Stimulated activated CD8-positive, alpha-beta memory T cell treated with anti-CD3 and anti-CD28 coated beads, Interleukin-7, amount 100 ng/mL, for 24 hours (primary cell): Measurements from ENCODE around the gene ADIRF.
"Not testable (repeated sequence)": the region's sequence is repeated elsewhere in the genome, so short reads cannot be mapped to it uniquely, and the experiment has no call there.

Source experiments
- DNase-seq: peaks from one replicate; pipeline ENCODE4 v3.0.0-alpha.2; 2020; ENCODE audit warnings: low read depth

ADIRF gene

DNA sequence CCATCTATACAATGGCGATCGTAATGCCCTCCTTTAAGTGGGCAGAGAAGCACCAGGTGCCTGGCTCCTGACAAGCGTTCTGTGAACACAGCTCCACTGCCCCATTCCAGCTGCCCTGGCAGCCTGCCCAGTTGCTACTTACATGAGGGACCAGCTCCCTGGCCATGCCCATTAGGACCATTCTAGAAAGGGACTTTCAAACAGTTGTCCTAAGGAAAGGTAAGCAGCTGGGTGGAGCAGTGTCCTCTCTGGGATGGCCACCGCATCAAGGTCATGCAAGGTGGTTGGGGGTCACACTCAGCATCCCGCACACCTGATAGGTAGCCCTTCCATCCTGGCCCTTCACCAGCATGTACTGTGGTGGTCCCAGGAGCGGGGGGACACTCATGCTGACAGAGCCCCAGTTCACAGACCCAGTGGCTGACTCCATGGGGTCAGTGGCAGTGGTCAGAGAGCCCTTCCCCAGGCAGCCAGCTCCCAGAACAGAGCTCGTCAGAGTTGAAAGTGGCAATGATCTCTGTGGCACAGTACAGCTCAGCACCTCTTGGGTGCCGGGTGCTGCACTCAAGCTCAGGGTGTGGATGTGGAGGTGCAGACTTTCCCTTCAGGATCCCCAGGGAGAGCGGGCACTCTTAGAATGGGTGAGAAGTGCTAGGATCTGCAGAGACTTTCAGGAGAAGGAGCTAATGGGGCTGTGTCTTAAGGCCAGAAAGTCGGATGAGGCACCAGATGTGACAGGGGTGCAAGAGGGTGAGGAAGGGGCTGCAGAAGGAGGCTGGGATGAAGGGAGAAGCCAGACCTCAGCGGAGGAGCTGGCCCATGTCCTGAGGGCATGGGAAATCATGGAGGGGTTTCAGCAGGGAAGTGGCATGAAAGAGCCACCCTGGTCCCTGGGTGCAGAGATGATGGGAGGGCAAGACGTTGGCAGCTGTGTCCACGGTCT is 21.8 kb upstream of the ADIRF start:
- no peak for DNase-seq

DNA sequence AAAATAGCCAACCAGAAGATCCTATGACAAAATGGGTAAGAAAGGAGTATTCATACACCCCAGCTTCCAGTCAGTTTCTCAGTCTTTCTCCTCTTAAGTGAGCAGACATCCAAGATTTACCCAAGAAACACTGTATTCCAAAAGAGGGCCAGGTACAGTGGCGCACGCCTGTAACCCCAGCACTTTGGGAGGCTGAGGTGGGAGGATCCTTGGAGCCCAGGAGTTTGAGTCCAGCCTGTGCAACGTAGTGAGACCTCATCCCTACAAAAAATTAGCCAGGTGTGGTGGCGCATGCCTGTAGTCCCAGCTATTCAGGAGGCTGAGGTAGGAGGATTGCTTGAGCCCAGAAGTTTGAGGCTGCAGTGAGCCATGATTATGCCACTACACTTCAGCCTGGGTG is 20.5 kb upstream of the ADIRF start:
- not testable (repeated sequence) for DNase-seq

DNA sequence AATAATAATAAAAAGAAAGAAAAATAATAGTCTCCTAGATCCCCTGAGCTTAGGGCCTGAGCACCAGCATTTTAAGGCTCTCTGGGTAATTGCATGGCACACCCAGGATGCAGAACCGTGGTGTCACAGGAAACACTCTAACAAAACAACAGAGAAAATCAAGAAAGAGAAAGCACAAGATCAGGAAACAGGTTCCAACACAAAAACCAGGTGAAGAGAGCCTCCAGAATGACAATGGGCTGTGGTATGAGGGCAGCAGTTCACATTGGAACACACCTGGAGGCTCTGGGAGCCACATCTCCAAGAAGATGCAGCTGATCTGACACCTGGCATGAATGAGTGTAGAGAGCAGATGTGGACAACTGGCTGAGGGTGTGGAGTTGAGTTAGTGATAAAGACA is 17.9 kb upstream of the ADIRF start:
- no peak for DNase-seq

DNA sequence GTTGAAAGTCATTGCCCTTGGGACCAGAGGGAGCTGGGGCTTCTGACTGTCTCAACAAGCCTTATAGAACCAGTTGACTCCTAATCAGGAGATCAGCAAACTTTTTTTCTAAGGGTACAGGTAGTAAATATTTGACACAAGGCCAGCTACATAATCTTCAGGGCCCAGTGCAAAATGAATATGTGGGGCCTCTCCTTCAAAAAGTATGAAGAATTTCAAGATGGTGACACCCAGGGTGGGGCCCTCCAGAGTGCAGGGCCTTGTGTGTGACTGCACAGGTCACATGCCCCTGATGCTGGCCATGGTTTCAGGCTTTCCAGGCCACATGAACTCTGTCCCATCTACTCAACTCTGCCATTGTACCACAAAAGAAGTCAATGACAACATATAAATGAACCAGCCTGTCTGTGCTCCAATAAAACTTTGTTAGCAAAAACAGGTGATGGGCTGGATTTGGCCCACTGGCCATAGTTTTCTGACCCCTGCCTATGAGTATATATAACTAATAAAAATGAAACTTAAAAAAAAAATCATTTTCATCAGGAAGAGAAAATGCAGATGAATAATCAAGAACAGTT is 17.0 kb upstream of the ADIRF start:
- no peak for DNase-seq

DNA sequence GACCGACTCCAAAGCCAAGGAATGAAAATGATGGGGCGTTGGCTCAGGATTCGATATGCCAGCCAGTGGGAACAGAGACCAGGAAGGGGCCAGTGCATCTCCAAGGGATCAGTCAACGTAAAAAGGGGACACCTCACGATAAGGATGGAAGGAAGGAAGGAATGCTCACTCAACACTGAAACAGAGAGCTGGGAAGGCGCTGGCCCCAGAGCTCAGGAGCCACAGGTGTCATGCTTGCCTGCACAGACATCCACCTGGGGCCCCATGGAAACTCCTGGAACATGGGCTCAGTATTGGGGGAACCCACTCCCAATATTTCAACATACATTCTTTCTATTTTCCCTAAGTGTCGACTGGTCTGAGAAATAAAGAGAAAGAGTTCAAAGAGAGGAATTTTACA is 16.2 kb upstream of the ADIRF start:
- DNase-seq, result no peak

DNA sequence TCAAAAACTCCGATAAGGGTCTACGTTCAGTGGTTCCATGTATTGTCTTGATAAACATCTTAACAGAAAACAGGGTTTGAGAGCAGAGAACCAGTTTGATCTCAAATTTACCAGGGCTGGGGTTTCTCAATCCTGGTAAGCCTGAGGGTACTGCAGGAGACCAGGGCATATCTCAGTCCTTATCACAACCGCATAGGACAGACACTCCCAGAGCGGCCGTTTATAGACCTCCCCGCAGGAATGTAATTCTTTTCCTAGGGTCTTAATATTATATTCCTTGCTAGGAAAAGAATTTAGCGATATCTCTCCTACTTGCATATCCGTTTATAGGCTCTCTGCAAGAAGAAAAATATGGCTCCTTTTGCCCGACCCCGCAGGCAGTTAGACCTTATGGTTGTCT is 15.6 kb upstream of the ADIRF start:
- not testable (repeated sequence) for DNase-seq

DNA sequence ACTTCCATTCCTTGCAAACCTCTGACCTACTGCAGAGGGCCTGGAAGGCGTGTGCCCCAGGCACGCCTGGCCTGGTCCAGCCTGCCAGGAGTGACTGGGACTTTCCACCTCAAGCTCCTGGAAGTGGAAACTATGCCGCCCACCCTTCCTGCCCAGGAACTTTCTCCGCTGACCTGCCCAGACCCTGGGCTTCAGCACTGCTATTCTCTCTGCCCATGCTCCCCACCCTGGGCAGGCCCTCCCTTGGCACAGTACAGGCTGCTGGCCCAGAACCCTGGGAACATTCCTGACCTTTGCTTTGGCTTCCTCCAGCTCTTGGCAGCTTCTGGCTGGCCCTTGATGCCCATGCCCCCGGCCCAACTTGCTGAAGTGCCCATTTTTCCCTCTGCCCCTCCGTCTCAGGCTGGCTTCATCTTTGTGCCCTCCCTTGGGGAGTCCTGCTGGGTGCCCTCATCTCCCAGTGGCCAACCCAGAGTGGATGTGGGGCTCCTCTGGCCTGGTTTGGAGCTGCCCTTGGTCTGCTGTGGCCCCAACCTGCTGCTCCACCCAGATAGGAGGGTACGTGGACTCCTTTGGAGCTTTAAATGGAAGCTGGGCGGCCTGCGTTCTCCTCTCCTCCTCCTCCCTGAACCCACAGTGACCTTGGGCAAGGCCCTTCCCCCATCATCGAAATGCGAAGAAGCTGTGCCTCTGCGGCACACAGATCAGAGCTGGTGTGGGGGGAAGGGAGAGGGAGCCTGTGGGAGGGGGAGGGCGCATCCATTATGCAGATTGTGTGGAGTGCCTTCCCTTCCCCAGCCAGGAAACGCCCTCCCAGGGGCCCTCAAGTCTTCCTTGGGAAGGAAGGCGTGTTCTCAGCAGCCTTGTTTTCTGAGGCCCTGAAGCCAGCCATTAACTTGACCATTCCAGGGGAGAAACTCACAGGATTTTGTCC is 14.3 kb upstream of the ADIRF start:
- no peak for DNase-seq

DNA sequence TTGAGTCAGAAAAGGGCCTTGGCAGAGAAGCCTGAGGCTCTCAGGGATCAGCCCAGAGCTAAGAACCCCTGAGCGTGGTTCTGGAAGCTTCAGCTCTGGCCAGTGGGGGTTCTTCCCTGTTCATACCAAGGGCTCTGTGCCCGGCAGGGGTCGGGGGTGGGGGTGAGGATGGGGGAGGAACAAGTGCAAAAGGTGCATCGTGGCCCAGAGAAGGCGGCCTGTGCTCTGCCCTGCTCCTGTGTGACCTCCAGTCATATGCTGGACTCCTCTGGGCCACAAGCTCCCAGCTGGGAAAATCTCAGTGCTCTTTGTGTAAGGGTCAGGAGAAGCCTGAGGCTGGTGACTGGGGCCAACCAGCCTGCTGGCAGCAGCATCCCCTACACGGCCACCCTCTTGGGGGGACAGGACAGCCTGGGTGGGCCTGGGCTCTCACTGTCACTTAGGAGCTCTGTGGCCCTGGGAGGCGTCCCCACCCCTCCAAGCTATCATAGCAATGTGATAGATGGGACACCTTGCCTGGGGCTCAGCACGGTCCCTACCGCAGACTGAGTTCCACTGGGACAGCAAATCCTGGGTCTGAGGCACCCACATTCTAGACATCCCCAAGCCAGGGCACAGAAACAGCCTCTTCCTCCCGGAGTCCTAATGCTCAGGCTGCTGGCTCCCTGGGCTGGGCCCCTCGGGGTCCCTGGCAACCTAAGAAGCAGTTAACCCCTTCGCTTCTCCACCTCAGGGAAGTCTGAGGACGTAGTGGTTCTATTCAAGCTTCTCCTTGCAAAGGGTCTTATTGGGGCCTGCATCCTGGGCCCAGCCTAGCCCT is 13.4 kb upstream of the ADIRF start:
- no peak for DNase-seq

DNA sequence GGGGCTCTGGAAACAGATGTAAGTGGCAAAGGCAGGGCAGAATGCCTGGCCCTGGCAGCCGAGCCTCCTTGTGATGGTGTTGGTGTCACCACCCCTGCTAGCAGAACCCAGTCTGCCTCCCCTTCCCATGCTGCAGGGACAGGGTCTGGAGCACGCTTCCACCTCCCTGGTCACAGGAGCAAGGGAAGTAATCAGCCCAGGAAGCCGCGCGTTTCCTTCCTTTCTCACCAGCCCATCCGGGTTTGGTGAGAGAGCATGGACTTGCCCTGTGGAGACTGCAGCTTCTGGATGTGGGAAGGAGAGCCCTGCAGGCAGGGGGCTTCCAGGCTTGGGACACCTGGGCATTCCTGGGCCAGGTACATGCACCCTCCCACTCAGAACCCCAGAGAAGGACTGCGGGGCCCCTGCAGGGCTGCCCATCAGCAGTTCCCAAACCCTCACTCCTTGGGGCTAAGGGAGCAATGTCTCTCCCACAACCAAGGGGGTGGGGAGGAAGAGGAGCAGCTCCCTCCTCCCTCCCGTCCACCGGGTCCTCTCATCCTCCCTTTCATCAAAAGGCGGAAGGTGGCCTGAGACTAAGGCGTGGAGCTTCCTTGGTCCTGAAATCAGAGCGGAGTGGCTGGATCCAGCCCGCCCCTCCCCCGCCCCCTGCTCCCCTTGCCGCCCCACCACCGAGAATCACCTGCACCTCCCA is 12.6 kb upstream of the ADIRF start:
- no peak for DNase-seq

DNA sequence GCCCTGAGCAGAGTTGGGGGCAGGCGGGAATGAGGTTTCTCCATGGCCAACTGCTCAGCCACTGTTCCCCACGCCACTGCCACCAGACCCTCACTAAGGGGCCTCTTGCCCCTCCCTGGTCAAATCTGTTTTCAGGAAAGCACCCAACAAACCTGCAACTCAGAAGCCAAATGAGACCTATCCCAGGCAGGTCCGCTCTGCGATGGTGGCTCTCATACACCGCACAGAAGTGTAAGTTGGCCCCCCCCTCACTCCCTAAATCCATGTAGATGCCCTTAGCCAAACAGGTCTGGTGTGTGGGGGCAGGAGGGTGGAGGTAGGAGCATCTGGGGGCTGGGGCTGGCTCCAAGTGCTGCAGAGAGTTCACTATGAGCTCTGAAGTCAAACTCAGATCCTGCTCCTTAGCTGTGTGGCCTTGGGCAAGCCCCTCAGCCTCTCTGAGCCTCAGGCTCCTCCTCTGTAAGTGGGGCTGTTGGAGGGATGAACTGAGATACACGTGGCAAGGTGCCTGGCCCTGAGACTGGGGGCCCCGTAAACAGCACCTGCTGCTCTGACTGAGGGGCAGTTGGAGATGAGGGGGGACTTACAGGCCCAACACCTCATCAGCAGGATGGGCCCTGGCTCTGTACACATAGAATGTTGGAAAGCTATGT is 12.0 kb upstream of the ADIRF start:
- no peak for DNase-seq

DNA sequence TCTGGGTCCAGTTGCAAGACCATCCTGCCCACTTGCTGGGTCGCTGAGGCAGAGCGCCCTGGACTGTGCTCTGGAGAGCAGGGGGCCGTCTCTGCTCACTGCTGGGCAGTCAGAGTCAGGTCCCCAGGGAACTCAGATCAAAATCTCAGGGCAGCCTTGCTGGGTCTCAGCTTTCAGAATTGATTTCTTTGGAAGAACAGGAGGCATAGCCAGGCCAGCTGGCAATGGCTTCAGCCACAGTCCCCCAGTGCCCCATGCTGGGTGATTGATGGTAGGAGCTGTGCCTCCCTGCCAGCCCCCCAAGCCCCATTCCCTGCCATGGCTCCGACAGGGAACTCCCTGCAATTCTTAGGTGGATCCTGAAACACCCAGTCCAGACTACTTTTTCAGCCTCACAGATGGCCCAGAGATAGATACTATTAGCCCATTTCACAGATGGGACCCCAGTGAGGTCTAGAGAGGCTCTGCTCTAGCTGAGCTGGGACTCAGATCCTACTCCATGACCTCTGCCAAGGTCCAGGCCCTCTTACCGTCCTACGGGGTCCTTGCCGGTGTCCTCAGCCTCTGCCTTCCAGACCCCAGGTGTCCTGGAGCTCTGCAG is 11.3 kb upstream of the ADIRF start:
- no peak for DNase-seq

DNA sequence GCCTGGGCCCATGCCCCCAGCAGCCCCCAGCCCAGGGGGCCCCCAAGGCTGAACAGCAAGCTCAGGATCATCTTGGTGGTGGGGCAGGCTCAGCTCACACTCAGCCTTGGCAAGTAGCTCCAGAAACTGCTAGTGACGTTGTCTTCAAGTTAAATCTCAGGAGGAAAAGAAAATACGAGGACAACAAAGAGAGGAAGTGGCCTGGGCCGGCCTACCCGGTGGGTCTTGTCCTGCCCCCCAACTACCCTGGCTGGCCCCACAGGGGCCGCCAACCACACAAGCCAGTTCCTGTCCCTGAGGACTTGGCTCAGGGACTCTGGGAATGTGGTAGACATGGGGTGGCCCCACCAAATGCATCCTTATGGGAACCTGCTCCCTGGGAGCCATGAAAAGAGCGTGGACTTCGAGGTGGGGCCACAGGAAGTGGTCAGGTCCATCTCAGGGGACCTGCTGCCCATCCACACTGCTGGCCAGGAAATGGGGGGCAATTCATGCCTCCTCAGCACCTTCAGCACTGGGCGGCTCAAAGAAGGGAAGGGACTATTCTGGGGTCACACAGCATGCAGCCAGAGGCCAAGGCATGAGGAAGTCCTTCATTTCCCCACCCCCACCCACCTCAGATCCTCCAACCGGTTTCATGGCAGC is 10.7 kb upstream of the ADIRF start, which contains the start of gene MMRN2:
TSS of gene MMRN2 (minus strand) at position 145 of the 645 bp plus-strand sequence. CDS start at position 71, 74 bp downstream.
- no peak for DNase-seq

DNA sequence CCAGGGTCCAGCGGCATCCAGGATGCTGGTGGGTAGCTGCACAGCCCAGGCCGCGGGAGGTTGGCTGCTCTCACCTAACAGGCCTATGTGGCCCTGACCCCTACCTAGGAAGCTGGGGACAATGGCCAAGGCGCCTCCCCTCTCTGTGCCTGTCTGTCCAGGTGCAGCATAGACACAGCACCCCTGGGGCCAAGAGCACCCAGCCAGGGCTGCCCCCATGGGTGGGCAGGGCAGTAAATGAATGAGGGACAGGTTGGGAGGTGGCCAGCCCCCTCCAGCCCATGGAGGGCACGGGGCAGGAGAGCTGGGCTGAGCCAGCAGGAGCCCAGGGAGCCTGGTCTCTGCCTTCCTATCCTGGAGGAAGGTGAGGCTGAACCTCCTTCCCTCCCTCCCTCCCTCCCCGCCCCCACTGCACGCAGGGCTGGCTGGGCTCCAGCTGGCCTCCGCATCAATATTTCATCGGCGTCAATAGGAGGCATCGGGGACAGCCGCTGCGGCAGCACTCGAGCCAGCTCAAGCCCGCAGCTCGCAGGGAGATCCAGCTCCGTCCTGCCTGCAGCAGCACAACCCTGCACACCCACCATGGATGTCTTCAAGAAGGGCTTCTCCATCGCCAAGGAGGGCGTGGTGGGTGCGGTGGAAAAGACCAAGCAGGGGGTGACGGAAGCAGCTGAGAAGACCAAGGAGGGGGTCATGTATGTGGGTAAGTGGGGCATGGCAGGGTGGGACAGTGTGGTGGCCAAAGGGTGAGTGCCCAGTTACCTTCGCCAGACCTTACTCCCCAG is 10.0 kb upstream of the ADIRF start, which contains the start of gene SNCG:
TSS of gene SNCG (plus strand) at position 484 of the 785 bp plus-strand sequence. CDS start at position 583, 99 bp downstream.
- DNase-seq, result no peak

DNA sequence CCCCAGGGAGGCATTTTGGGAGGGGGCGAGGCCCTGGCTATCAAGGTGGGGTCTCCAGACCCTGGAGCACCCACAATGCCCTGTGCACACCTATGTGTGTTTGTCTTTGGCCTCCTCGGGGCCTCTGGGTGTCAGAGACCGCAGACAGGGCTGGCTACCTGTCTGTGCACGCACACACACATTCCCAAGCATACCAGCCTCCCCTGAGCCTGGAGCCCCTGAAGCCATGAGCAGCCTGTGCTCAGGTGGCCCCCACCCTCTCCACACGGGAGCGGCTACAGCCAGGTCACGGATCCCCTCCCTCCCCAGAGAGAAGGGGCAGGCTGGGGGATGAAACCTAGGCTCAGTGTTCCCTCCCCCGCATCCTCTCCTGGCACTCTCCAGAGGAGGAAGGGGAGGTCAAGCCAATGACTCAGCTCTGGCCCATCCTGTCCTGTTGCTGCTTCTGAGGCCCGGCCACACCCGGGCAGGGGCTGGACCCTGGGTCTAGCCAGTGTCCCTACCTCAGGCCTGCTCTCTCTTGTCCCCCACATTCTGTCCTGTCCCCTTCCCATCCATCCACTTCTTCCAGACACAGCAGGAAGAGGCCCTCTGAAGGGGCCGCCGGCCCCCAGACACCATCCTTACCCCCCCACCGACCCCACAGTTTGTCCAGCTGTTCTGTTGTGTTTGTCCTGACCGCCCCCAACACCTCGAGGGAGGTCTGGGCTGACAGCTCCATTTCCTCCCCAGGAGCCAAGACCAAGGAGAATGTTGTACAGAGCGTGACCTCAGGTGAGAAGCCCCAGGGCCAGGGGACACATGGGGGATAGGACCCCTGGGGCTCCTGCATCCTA is 9.2 kb upstream of the ADIRF start:
- DNase-seq, result no peak

DNA sequence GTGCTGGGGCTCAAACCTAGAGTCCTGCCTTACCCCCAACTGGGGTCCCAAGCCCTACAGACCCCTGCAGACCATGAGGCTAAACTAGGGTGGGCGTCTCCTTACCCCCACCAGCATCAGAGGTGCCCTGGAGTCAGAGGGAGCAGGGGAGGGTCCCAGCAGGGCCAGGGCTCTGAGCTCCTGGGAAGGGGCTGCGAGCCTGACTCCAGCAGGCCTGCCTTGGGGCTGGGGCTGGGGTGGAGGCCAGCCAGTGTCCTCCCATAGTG is 8.6 kb upstream of the ADIRF start:
- no peak for DNase-seq

DNA sequence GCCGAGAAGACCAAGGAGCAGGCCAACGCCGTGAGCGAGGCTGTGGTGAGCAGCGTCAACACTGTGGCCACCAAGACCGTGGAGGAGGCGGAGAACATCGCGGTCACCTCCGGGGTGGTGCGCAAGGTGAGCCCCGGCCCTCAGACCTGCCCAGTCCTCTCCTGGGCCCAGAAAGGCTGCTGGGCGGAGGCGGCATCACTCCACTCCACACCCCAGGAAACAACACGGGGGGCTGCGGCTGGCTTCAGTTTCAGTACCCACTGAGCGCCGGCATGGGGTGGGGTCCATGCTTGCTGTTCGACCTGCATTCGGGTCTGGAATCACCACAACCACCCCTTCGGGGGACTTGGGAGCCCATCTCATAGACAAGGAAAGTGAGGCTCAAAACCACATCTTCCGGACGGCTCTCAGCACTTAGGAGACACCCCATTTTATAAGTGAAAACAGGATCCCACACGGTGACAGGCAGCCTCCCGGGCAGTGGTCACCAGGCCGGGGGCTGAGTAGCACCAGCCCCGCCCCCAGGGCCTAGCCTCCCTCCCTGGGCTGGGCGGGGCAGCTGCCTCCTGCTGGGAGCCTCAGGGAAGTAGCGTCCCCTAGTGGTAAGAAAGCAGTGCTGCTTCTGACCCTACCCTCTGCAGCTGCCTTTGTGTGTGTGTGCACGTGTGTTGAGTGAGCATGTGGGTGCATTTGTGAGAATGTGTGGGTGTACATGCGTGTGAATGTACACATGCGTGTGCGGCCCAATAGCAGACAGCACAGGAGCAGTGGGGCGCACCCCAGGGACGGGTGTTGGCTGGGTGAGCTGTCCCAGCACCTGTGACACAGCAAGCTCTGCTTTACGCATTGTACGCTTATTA is 8.0 kb upstream of the ADIRF start:
- no peak for DNase-seq
